ENCODE results near the gene SUFU.

The SUFU gene

DNA sequence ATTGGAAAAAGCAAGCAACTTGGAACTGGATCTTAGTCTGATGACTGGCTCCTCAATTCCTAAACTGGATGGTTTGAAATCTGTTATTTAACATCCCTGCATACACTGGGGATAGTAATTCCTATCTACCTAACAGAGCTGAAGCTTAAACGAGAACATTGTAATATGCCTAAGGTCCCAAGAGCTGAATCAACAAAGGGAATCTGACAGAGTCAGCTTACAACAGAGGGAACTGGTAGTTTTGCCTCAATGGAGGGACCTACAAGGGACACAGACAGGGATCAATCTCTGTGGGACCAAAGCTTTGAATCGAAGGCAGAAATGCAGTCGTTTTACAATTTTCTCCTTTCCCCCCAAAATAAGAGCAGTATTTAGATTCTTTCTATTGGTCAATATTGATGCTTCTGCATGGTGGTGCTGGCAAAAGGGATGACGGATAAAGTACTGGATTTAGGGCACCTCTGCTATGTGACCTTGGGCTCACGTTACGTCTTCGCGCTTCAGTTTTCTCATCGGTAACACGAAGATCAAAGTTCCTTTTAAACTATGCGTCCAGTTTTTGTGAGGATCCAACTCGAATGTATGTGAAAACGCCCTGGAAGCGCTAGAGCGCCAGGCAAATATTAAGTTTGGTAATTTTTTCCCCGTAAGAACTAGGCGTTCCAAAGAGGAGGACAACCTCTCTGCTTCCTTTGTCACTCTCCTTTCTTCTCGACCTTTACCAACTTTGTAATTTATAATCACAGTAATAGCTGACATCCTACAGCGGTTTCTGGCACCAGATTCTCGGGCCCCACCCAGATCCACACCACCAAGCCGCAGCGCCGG is 2.4 kb upstream of the SUFU start:
- Histone ChIP-seq H2AFZ (ENCODE audit: low read depth, low read length) (no peak overlapping the region), H3K27ac (ENCODE audit: low read length) (no peak overlapping the region), H3K4me2 (ENCODE audit: low read length) (peak overlapping the region; percentile 85), H3K4me3 (ENCODE audit: low read length) (peak overlapping the region; percentile 98), H3K9me3 (ENCODE audit: insufficient read depth, low read length) (no peaks in the 10 kb centered on the region), H3K4me1 (ENCODE audit: low read length) (peaks cover 8% of the 10 kb centered on the region), H3K9ac (ENCODE audit: low read length) (peak overlapping the region; percentile 61), H3K79me2 (ENCODE audit: low read length) (peaks cover 57% of the 10 kb centered on the region), H3K27me3 (ENCODE audit: low read depth, low read length) (no peaks in the 10 kb centered on the region), H3K36me3 (replicated peaks; ENCODE audit: low read depth, low read length) (peaks cover 2% of the 10 kb centered on the region), H4K20me1 (ENCODE audit: insufficient read depth, low read length) (peaks cover 11% of the 10 kb centered on the region)
- TF ChIP-seq EZH2phosphoT487 (IDR thresholded peaks at IDR 0.05; ENCODE audit: low read depth): no peak
- TF ChIP-seq CTCF (IDR thresholded peaks at IDR 0.05; ENCODE audit: low read depth, low read length): no peak

- peak overlapping the region; percentile 55 for H3K27ac ChIP-seq (ENCODE audit: low read length)
These were observed 1.8 kb upstream of the SUFU start for GRCh38 chr10:102502029-102502336.

GRCh38 chr10:102502337-102503151 is 1.2 kb upstream of the SUFU start, which contains the start of gene ACTR1A:
ACTR1A (minus strand) TSS chr10:102502712; CDS start chr10:102502647, 65 bp downstream.
- H3K9ac ChIP-seq (ENCODE audit: low read length): peak within 1 kb of the TSS; percentile 89
- H3K4me3 ChIP-seq (ENCODE audit: low read length): peak within 1 kb of the TSS; percentile 98
- no peaks in the 10 kb centered on the region for H3K9me3 ChIP-seq (ENCODE audit: insufficient read depth, low read length)
- H2AFZ ChIP-seq (ENCODE audit: low read depth, low read length): peak within 1 kb of the TSS; percentile 84
- peaks cover 2% of the 10 kb centered on the region for H3K36me3 ChIP-seq (replicated peaks; ENCODE audit: low read depth, low read length)
- H3K79me2 ChIP-seq (ENCODE audit: low read length): peaks cover 52% of the 10 kb centered on the region
- TF ChIP-seq CTCF (IDR thresholded peaks at IDR 0.05; ENCODE audit: low read depth, low read length): no peak
- no peak for TF ChIP-seq EZH2phosphoT487 (IDR thresholded peaks at IDR 0.05; ENCODE audit: low read depth)
- peak within 1 kb of the TSS; percentile 91 for H3K4me2 ChIP-seq (ENCODE audit: low read length)
- peak within 1 kb of the TSS; percentile 55 for H3K27ac ChIP-seq (ENCODE audit: low read length)
- H3K4me1 ChIP-seq (ENCODE audit: low read length): peaks cover 8% of the 10 kb centered on the region
- peaks cover 11% of the 10 kb centered on the region for H4K20me1 ChIP-seq (ENCODE audit: insufficient read depth, low read length)
- no peaks in the 10 kb centered on the region for H3K27me3 ChIP-seq (ENCODE audit: low read depth, low read length)

More at GRCh38 chr10:102502029-102502336, 1.8 kb upstream of the SUFU start:
- H3K36me3 ChIP-seq (replicated peaks; ENCODE audit: low read depth, low read length): peaks cover 2% of the 10 kb centered on the region
- peak overlapping the region; percentile 98 for H3K4me3 ChIP-seq (ENCODE audit: low read length)
- TF ChIP-seq EZH2phosphoT487 (IDR thresholded peaks at IDR 0.05; ENCODE audit: low read depth) (no peak), CTCF (IDR thresholded peaks at IDR 0.05; ENCODE audit: low read depth, low read length) (no peak)
- peaks cover 8% of the 10 kb centered on the region for H3K4me1 ChIP-seq (ENCODE audit: low read length)
- no peaks in the 10 kb centered on the region for H3K9me3 ChIP-seq (ENCODE audit: insufficient read depth, low read length)
- peak overlapping the region; percentile 91 for H3K4me2 ChIP-seq (ENCODE audit: low read length)
- peaks cover 56% of the 10 kb centered on the region for H3K79me2 ChIP-seq (ENCODE audit: low read length)
- peaks cover 11% of the 10 kb centered on the region for H4K20me1 ChIP-seq (ENCODE audit: insufficient read depth, low read length)
- H2AFZ ChIP-seq (ENCODE audit: low read depth, low read length): no peak overlapping the region
- H3K9ac ChIP-seq (ENCODE audit: low read length): peak overlapping the region; percentile 89
- H3K27me3 ChIP-seq (ENCODE audit: low read depth, low read length): no peaks in the 10 kb centered on the region
